ENCODE measurements around the gene APOD. TPM values are rescaled to one million over a fixed set of nuclear protein-coding genes. Genes with fewer than 3 reads are reported as not detected.
"Not testable (repeated sequence)": the region's sequence is repeated elsewhere in the genome, so short reads cannot be mapped to it uniquely, and the experiment has no call there.

Gene APOD
- total RNA-seq: 1 to 10 TPM in 1 of 2 donors, not detected in 1; 4.2 TPM

GRCh38 chr3:195583831-195584542, at the start of gene APOD:
APOD (minus strand) TSS chr3:195583940; CDS start chr3:195579461, 4,479 bp downstream.
- no peak for ATAC-seq (replicated peaks)
- Mint-ChIP-seq H3K27ac (no peak within 1 kb of the TSS), H3K27me3 (no peaks in the 10 kb centered on the region), H3K9me3 (no peaks in the 10 kb centered on the region), H3K4me1 (no peaks in the 10 kb centered on the region), H3K36me3 (ENCODE audit: low read depth) (no peaks in the 10 kb centered on the region), H3K4me3 (no peak within 1 kb of the TSS)

GRCh38 chr3:195633351-195633750, 49.6 kb upstream of the APOD start:
- H3K9me3 Mint-ChIP-seq, H3K4me1 Mint-ChIP-seq, H3K27me3 Mint-ChIP-seq: not testable (repeated sequence)
- Mint-ChIP-seq H3K4me3 (peak overlapping the region; percentile 76), H3K27ac (peak overlapping the region; percentile 99), H3K36me3 (ENCODE audit: low read depth) (peaks cover 24% of the 10 kb centered on the region)
- peak; percentile 3 for ATAC-seq (replicated peaks)

GRCh38 chr3:195632501-195633185, 48.9 kb upstream of the APOD start:
- H3K4me1 Mint-ChIP-seq; H3K27me3 Mint-ChIP-seq; H3K9me3 Mint-ChIP-seq; ATAC-seq (replicated peaks): not testable (repeated sequence)
- Mint-ChIP-seq H3K36me3 (ENCODE audit: low read depth) (peaks cover 24% of the 10 kb centered on the region), H3K27ac (peak overlapping the region; percentile 99), H3K4me3 (peak overlapping the region; percentile 76)

- H3K9me3 Mint-ChIP-seq; ATAC-seq (replicated peaks); H3K27me3 Mint-ChIP-seq: not testable (repeated sequence)
- Mint-ChIP-seq H3K4me1 (peaks cover 12% of the 10 kb centered on the region), H3K27ac (peak overlapping the region; percentile 99), H3K4me3 (peak overlapping the region; percentile 76), H3K36me3 (ENCODE audit: low read depth) (peaks cover 18% of the 10 kb centered on the region)
Observed at GRCh38 chr3:195632046-195632445, 48.3 kb upstream of the APOD start.

- H3K27ac Mint-ChIP-seq; H3K27me3 Mint-ChIP-seq; H3K9me3 Mint-ChIP-seq; ATAC-seq (replicated peaks); H3K4me3 Mint-ChIP-seq: not testable (repeated sequence)
- Mint-ChIP-seq H3K36me3 (ENCODE audit: low read depth) (peaks cover 12% of the 10 kb centered on the region), H3K4me1 (peaks cover 15% of the 10 kb centered on the region)
Observed at GRCh38 chr3:195630938-195631495, 47.3 kb upstream of the APOD start.

- peak; percentile 25 for ATAC-seq (replicated peaks)
- H3K9me3 Mint-ChIP-seq, H3K27me3 Mint-ChIP-seq: not testable (repeated sequence)
- H3K36me3 Mint-ChIP-seq (ENCODE audit: low read depth): peaks cover 11% of the 10 kb centered on the region
- H3K4me3 Mint-ChIP-seq: peak overlapping the region; percentile 32
- peaks cover 15% of the 10 kb centered on the region for H3K4me1 Mint-ChIP-seq
- peak overlapping the region; percentile 50 for H3K27ac Mint-ChIP-seq
Observed at GRCh38 chr3:195630086-195630917, 46.6 kb upstream of the APOD start.

- not testable (repeated sequence) for H3K27ac Mint-ChIP-seq; ATAC-seq (replicated peaks); H3K27me3 Mint-ChIP-seq; H3K4me3 Mint-ChIP-seq; H3K9me3 Mint-ChIP-seq
- Mint-ChIP-seq H3K4me1 (peaks cover 15% of the 10 kb centered on the region), H3K36me3 (ENCODE audit: low read depth) (peaks cover 11% of the 10 kb centered on the region)
Observed at GRCh38 chr3:195629682-195630081, 45.9 kb upstream of the APOD start.

- H3K36me3 Mint-ChIP-seq (ENCODE audit: low read depth); H3K27me3 Mint-ChIP-seq; ATAC-seq (replicated peaks); H3K9me3 Mint-ChIP-seq: not testable (repeated sequence)
- Mint-ChIP-seq H3K27ac (peak overlapping the region; percentile 61), H3K4me3 (peak overlapping the region; percentile 78), H3K4me1 (peaks cover 15% of the 10 kb centered on the region)
Observed at GRCh38 chr3:195628386-195628920, 44.7 kb upstream of the APOD start.

GRCh38 chr3:195627515-195628385, 44.0 kb upstream of the APOD start:
- H3K27ac Mint-ChIP-seq: peak overlapping the region; percentile 85
- H3K27me3 Mint-ChIP-seq; H3K36me3 Mint-ChIP-seq (ENCODE audit: low read depth); H3K9me3 Mint-ChIP-seq: not testable (repeated sequence)
- peak; percentile 4 for ATAC-seq (replicated peaks)
- peaks cover 15% of the 10 kb centered on the region for H3K4me1 Mint-ChIP-seq
- peak overlapping the region; percentile 78 for H3K4me3 Mint-ChIP-seq

GRCh38 chr3:195624603-195625560, 41.1 kb upstream of the APOD start:
- peak; percentile 78 for ATAC-seq (replicated peaks)
- peak overlapping the region; percentile 59 for H3K27ac Mint-ChIP-seq
- H3K9me3 Mint-ChIP-seq; H3K27me3 Mint-ChIP-seq; H3K36me3 Mint-ChIP-seq (ENCODE audit: low read depth): not testable (repeated sequence)
- H3K4me1 Mint-ChIP-seq: peaks cover 10% of the 10 kb centered on the region
- H3K4me3 Mint-ChIP-seq: peak overlapping the region; percentile 61

- H3K4me1 Mint-ChIP-seq: peaks cover 10% of the 10 kb centered on the region
- H3K27me3 Mint-ChIP-seq; H3K4me3 Mint-ChIP-seq; H3K36me3 Mint-ChIP-seq (ENCODE audit: low read depth); ATAC-seq (replicated peaks); H3K9me3 Mint-ChIP-seq; H3K27ac Mint-ChIP-seq: not testable (repeated sequence)
Observed at GRCh38 chr3:195624171-195624570, 40.4 kb upstream of the APOD start.

- H3K9me3 Mint-ChIP-seq; ATAC-seq (replicated peaks); H3K27ac Mint-ChIP-seq; H3K36me3 Mint-ChIP-seq (ENCODE audit: low read depth); H3K27me3 Mint-ChIP-seq; H3K4me3 Mint-ChIP-seq: not testable (repeated sequence)
- H3K4me1 Mint-ChIP-seq: peaks cover 10% of the 10 kb centered on the region
Observed at GRCh38 chr3:195623217-195623965, 39.7 kb upstream of the APOD start.

All from activated T-helper 17 cell treated with anti-CD3 and anti-CD28 coated beads, Interleukin-2, amount 50 U/mL, for 72 hours (primary cell).